ENCODE data around the gene DFFA. TPM values are rescaled to one million over a fixed set of nuclear protein-coding genes. Genes with fewer than 3 reads are reported as not detected.

DFFA gene
- polyA plus RNA-seq, 1 of the 3 experiments (the other 2 are of a cell fraction): 42.3 TPM

DNA sequence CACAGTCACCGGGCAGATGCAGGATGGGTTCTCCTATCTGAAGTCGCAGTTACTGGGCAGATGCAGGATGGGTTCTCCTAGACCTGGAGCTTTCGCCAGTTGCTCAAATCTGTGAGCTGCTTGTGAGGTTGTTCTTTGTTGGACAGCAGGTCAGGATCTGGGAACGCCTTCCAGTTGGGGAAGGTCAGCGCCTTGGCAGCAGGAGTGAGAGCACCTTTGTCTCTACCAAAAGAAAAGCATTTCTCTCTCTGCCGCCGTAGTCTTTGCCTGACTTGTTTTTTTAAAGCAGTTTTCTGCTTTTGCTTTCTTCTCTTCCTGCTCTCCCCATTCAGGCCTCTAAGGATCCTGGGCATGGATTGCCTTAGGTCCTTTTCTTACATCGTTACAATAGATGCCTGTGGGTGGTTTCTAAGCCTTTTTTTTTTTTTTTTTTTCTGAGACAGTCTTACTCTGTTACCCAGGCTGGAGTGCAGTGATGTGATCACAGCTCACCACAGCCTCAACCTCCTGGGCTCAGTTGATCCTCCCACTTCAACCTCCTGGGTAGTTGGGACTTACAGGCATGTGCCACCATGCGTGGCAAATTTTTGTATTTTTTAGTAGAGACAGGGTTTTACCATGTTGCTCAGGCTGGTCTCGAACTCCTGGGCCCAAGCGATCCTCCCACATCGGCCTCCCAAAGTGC, 18.1 kb upstream of the DFFA start:
- 93% methylated on average over 12 of the region's 12 CpGs for WGBS (ENCODE audit: low lambda C conversion rate)
- H3K9me2 ChIP-seq: no peaks in the 10 kb centered on the region
- CTCF ChIA-PET: interaction anchor here (1.2 to 11.5 kb wide), 3 partner anchors 15 to 371 kb away, joined by 3 to 203 read pairs (median 157); partner anchors contain the start of gene CENPS
- no peak overlapping the region for H3K4me2 ChIP-seq
- H3K4me1 ChIP-seq (ENCODE audit: control insufficient read depth in 1 of 2, insufficient read depth in 2 of 2, low read depth in 1 of 2, low read length in 1 of 2): peaks cover 0 to 12% of the 10 kb centered on the region in 2 experiments; a peak in 1 of 4 replicates
- no peak overlapping the region for H3K4me3 ChIP-seq (ENCODE audit: low read depth in 2 of 2, low read length in 1 of 2)
- peaks cover 3% of the 10 kb centered on the region for H3F3A ChIP-seq (replicated peaks; ENCODE audit: insufficient read depth)
- no peaks in the 10 kb centered on the region for H3K36me3 ChIP-seq (replicated peaks in 1 of 2; ENCODE audit: control insufficient read depth in 1 of 2, insufficient read depth in 2 of 2, low read length in 1 of 2)
- POLR2A ChIA-PET: no interaction called here
- peaks cover 13% of the 10 kb centered on the region; the same call in 1 of the 2 replicates for H4K20me1 ChIP-seq (ENCODE audit: insufficient read depth)
- no peaks in the 10 kb centered on the region for H3K27me3 ChIP-seq (ENCODE audit: insufficient read depth)
- no peaks in the 10 kb centered on the region for H3K9me3 ChIP-seq
- no peak overlapping the region for H2AFZ ChIP-seq (ENCODE audit: low read depth)
- no peak for DNase-seq
- H3K9ac ChIP-seq: no peak overlapping the region
- peaks cover 91% of the 10 kb centered on the region for H3K79me2 ChIP-seq (ENCODE audit: insufficient read depth)
- TF ChIP-seq FOXJ3 (CRISPR knock-in tag; IDR thresholded peaks at IDR 0.05) (no peak), RAD21 (IDR thresholded peaks at IDR 0.05; ENCODE audit: low read length) (no peak), SMC3 (IDR thresholded peaks at IDR 0.05; ENCODE audit: low read depth, low read length) (no peak), SIN3A (IDR thresholded peaks at IDR 0.05; ENCODE audit: borderline replicate concordance, low read depth, low read length) (no peak), FOSL2 (IDR thresholded peaks at IDR 0.05; ENCODE audit: borderline replicate concordance, low read depth) (no peak), YY1 (IDR thresholded peaks at IDR 0.05; ENCODE audit: low read depth) (no peak), GATA2 (CRISPR knock-in tag; IDR thresholded peaks at IDR 0.05) (no peak), RCOR1 (IDR thresholded peaks at IDR 0.05; ENCODE audit: low read length) (no peak), TEAD4 (IDR thresholded peaks at IDR 0.05; ENCODE audit: borderline replicate concordance, insufficient read depth) (no peak), MXI1 (IDR thresholded peaks at IDR 0.05; ENCODE audit: low read depth, low read length) (no peak), FOXM1 (IDR thresholded peaks at IDR 0.05; ENCODE audit: low read depth) (no peak), TAF1 (IDR thresholded peaks at IDR 0.05; ENCODE audit: borderline replicate concordance, low read depth, low read length) (no peak), POLR2AphosphoS5 (IDR thresholded peaks at IDR 0.05; ENCODE audit: low read depth, low read length) (no peak), GABPA (IDR thresholded peaks at IDR 0.05; ENCODE audit: low read depth) (no peak), JUND (IDR thresholded peaks at IDR 0.05) (no peak)
- TF ChIP-seq, protein P1, sequence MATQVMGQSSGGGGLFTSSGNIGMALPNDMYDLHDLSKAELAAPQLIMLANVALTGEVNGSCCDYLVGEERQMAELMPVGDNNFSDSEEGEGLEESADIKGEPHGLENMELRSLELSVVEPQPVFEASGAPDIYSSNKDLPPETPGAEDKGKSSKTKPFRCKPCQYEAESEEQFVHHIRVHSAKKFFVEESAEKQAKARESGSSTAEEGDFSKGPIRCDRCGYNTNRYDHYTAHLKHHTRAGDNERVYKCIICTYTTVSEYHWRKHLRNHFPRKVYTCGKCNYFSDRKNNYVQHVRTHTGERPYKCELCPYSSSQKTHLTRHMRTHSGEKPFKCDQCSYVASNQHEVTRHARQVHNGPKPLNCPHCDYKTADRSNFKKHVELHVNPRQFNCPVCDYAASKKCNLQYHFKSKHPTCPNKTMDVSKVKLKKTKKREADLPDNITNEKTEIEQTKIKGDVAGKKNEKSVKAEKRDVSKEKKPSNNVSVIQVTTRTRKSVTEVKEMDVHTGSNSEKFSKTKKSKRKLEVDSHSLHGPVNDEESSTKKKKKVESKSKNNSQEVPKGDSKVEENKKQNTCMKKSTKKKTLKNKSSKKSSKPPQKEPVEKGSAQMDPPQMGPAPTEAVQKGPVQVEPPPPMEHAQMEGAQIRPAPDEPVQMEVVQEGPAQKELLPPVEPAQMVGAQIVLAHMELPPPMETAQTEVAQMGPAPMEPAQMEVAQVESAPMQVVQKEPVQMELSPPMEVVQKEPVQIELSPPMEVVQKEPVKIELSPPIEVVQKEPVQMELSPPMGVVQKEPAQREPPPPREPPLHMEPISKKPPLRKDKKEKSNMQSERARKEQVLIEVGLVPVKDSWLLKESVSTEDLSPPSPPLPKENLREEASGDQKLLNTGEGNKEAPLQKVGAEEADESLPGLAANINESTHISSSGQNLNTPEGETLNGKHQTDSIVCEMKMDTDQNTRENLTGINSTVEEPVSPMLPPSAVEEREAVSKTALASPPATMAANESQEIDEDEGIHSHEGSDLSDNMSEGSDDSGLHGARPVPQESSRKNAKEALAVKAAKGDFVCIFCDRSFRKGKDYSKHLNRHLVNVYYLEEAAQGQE (IDR thresholded peaks at IDR 0.05; ENCODE audit: low read depth, low read length): no peak
- TF ChIP-seq, protein P2, sequence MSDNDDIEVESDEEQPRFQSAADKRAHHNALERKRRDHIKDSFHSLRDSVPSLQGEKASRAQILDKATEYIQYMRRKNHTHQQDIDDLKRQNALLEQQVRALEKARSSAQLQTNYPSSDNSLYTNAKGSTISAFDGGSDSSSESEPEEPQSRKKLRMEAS (IDR thresholded peaks at IDR 0.05; ENCODE audit: low read depth): no peak
- TF ChIP-seq, protein P3, sequence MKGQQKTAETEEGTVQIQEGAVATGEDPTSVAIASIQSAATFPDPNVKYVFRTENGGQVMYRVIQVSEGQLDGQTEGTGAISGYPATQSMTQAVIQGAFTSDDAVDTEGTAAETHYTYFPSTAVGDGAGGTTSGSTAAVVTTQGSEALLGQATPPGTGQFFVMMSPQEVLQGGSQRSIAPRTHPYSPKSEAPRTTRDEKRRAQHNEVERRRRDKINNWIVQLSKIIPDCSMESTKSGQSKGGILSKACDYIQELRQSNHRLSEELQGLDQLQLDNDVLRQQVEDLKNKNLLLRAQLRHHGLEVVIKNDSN (IDR thresholded peaks at IDR 0.05; ENCODE audit: borderline replicate concordance, low read depth): no peak
- TF ChIP-seq, protein P4, sequence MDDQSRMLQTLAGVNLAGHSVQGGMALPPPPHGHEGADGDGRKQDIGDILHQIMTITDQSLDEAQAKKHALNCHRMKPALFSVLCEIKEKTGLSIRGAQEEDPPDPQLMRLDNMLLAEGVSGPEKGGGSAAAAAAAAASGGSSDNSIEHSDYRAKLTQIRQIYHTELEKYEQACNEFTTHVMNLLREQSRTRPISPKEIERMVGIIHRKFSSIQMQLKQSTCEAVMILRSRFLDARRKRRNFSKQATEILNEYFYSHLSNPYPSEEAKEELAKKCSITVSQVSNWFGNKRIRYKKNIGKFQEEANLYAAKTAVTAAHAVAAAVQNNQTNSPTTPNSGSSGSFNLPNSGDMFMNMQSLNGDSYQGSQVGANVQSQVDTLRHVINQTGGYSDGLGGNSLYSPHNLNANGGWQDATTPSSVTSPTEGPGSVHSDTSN (IDR thresholded peaks at IDR 0.05): no peak
- TF ChIP-seq, protein P5, sequence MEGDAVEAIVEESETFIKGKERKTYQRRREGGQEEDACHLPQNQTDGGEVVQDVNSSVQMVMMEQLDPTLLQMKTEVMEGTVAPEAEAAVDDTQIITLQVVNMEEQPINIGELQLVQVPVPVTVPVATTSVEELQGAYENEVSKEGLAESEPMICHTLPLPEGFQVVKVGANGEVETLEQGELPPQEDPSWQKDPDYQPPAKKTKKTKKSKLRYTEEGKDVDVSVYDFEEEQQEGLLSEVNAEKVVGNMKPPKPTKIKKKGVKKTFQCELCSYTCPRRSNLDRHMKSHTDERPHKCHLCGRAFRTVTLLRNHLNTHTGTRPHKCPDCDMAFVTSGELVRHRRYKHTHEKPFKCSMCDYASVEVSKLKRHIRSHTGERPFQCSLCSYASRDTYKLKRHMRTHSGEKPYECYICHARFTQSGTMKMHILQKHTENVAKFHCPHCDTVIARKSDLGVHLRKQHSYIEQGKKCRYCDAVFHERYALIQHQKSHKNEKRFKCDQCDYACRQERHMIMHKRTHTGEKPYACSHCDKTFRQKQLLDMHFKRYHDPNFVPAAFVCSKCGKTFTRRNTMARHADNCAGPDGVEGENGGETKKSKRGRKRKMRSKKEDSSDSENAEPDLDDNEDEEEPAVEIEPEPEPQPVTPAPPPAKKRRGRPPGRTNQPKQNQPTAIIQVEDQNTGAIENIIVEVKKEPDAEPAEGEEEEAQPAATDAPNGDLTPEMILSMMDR (IDR thresholded peaks at IDR 0.05): no peak
- H3K27ac ChIP-seq (ENCODE audit: low read depth in 2 of 2, low read length in 1 of 2): no peak overlapping the region

Measured in SK-N-SH (cell line).